Body of pancreas (tissue), 4 donors: ENCODE data around the gene RAD9B. TPM values are rescaled to one million over a fixed set of nuclear protein-coding genes. Genes with fewer than 3 reads are reported as not detected.

Experiments
- ATAC-seq: fragments of 150-250 bp; one replicate; pipeline ENCODE4 v1.9.1; 2016
- DNase-seq, 4 donors: peaks; one replicate each; pipeline ENCODE4 v3.0.0-alpha.2; 2019
- H3K27ac ChIP-seq, 4 donors: fragments of 200-600 bp; sonication (generic); 1 replicate in 3 of 4; 2 replicates in 1 of 4; pipeline versions ENCODE4 v1.5.1 to v1.6.1; 2016 to 2019; ENCODE audit warnings: mild to moderate bottlenecking in 1 of 4, mixed read lengths in 1 of 4, moderate library complexity in 1 of 4
- H3K27me3 ChIP-seq, 2 donors: fragments of 200-600 bp; sonication (generic); one replicate each; pipeline ENCODE4 v1.6.0; 2016; ENCODE audit warnings: mild to moderate bottlenecking in 1 of 2
- H3K36me3 ChIP-seq, 2 donors: fragments of 200-600 bp; sonication (generic); replicated peaks in 1 of 2; 2 replicates each; pipeline ENCODE4 v1.5.1; 2016; ENCODE audit warnings: low read depth in 2 of 2; ENCODE audit not compliant: insufficient read depth in 1 of 2
- H3K4me1 ChIP-seq: fragments of 200-600 bp; sonication (generic); one replicate; pipeline ENCODE4 v1.6.0; 2016
- H3K4me3 ChIP-seq, 2 donors: fragments of 200-600 bp; sonication (generic); 1 replicate in 1 of 2; 2 replicates in 1 of 2; pipeline ENCODE4 v1.5.1; 2016 to 2019
- H3K9me3 ChIP-seq, 3 donors: fragments of 200-600 bp; sonication (generic); 1 replicate in 2 of 3; 2 replicates in 1 of 3; pipeline ENCODE4 v1.5.1; 2016
- POLR2A ChIP-seq, 3 donors: fragments of 450-650 bp; IDR thresholded peaks; one replicate each; pipeline ENCODE4 v1.6.1; 2016; ENCODE audit warnings: antibody characterized with exemption in 3 of 3, mild to moderate bottlenecking in 2 of 3
- WGBS, 2 donors: methylation state at CpG; one replicate each; pipeline ENCODE4 v1.1.5; 2017; 5-methylcytosine and 5-hydroxymethylcytosine counted together
- intact Hi-C: fragments of 100-400 bp; cut with DNase I; formaldehyde crosslinking; loops from one replicate; pipeline ENCODE4 v1.15.1; 2023
- total RNA-seq, 2 donors: library from RNA; depleted of rRNA; stranded (reverse); fragments of >200 nt; gene quantifications; one replicate each; pipeline ENCODE4 v1.1.0, GENCODE V29; 2016
- TF ChIP-seq, protein P1 (sequence below), 7 experiments: fragments of 450-650 bp in 4 of 7; fragments of 200-600 bp in 3 of 7; sonication (generic) in 3 of 7; IDR thresholded peaks; one replicate each; pipeline ENCODE4 v1.5.1; 2016 to 2019; ENCODE audit warnings: antibody characterized with exemption in 7 of 7

Gene RAD9B
- total RNA-seq, 2 donors from 2014 or later = 2.3 TPM; not detected in 1

DNA sequence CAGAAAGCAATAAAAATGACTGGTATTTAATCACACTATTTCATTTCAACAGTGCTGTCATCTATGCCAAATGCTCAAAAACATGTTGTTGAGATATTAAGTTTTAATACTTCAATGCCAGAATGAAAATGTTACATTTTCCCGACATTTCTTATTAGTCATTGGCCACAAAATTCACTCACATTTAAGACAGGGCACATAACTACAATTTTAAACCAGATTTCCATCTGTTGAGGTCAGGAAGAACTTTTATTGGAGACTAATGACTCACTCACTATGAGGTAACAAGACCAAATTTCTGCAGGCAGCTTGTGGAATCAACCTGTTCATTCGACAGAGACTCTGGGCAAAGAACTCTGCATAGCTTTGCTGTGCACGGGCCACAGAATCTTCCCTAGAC lies 44.2 kb downstream of the RAD9B start:
- DNase-seq (no peak), ATAC-seq (no peak)
- WGBS, 2 donors = 80 to 92% methylated on average over 3 of the region's 3 CpGs
- Histone ChIP-seq H3K9me3 (no peaks in the 10 kb centered on the region), H3K36me3 (peaks cover 0 to 4% of the 10 kb centered on the region in 2 donors), H3K27ac (no peak overlapping the region), H3K27me3 (no peaks in the 10 kb centered on the region), H3K4me3 (no peak overlapping the region), H3K4me1 (peaks cover 35% of the 10 kb centered on the region)
- intact Hi-C loops = no loop called here
- TF ChIP-seq POLR2A (IDR thresholded peaks at IDR 0.05) = no peak
- TF ChIP-seq, protein P1, sequence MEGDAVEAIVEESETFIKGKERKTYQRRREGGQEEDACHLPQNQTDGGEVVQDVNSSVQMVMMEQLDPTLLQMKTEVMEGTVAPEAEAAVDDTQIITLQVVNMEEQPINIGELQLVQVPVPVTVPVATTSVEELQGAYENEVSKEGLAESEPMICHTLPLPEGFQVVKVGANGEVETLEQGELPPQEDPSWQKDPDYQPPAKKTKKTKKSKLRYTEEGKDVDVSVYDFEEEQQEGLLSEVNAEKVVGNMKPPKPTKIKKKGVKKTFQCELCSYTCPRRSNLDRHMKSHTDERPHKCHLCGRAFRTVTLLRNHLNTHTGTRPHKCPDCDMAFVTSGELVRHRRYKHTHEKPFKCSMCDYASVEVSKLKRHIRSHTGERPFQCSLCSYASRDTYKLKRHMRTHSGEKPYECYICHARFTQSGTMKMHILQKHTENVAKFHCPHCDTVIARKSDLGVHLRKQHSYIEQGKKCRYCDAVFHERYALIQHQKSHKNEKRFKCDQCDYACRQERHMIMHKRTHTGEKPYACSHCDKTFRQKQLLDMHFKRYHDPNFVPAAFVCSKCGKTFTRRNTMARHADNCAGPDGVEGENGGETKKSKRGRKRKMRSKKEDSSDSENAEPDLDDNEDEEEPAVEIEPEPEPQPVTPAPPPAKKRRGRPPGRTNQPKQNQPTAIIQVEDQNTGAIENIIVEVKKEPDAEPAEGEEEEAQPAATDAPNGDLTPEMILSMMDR (IDR thresholded peaks at IDR 0.05) = no peak

DNA sequence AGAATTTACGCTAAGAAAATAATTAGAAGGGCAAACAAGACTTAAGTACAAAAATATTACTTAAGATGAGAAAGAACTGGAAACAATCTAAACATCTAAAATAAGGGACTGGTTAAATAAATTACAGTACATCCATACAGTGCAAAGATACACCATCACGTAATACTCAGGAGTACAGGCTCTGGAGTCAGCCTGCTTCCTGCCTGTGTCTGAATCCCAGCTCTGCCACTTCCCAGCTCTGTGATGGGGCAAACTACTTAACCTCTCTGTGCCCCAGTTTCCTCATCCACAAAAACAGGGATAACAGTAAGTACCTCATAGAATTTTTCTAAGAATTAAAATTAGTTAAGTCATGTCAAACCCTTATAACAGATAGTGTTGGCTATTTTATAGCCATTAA lies 45.0 kb downstream of the RAD9B start:
- no peak overlapping the region for H3K27ac ChIP-seq
- WGBS, 2 donors = 84 to 95% methylated on average over 2 of the region's 2 CpGs

DNA sequence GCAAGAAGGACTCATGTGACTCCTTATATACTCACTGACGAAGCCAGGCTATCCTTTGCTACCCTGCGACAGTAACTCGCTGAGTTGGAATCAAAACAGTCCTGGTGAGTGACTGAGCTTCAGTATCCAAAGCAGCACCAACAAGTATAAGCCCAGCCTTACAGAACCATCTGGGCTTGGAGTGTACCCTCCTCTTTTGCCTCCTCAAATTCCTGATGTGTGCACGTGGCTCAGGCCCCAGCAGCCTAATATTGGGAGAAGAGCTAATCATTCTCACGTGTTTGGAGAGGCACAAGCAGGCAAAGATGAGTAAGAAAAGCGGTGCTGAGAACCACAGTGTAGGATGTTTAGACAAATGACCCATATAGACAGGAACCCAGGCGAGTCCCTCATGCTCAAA lies 46.5 kb downstream of the RAD9B start:
- H3K27ac ChIP-seq = no peak overlapping the region
- no peaks in the 10 kb centered on the region for H3K27me3 ChIP-seq
- no peak overlapping the region for H3K4me3 ChIP-seq
- TF ChIP-seq, protein P1 (IDR thresholded peaks at IDR 0.05) = no peak
- no peak for TF ChIP-seq POLR2A (IDR thresholded peaks at IDR 0.05)
- intact Hi-C loops = no loop called here
- ATAC-seq (no peak), DNase-seq (no peak)
- 85 to 86% methylated on average over 7 of the region's 7 CpGs for WGBS, 2 donors
- no peaks in the 10 kb centered on the region for H3K9me3 ChIP-seq
- peaks cover 20% of the 10 kb centered on the region for H3K4me1 ChIP-seq
- H3K36me3 ChIP-seq = peaks cover 0 to 4% of the 10 kb centered on the region in 2 donors

More for the DNA sequence above, 45.0 kb downstream of the RAD9B start:
- Histone ChIP-seq H3K4me1 (peaks cover 35% of the 10 kb centered on the region), H3K27me3 (no peaks in the 10 kb centered on the region), H3K36me3 (peaks cover 0 to 4% of the 10 kb centered on the region in 2 donors), H3K4me3 (no peak overlapping the region), H3K9me3 (no peaks in the 10 kb centered on the region)
- DNase-seq = no peak
- no peak for ATAC-seq
- no peak for TF ChIP-seq POLR2A (IDR thresholded peaks at IDR 0.05)
- TF ChIP-seq, protein P1 (IDR thresholded peaks at IDR 0.05) = no peak
- intact Hi-C loops = no loop called here

DNA sequence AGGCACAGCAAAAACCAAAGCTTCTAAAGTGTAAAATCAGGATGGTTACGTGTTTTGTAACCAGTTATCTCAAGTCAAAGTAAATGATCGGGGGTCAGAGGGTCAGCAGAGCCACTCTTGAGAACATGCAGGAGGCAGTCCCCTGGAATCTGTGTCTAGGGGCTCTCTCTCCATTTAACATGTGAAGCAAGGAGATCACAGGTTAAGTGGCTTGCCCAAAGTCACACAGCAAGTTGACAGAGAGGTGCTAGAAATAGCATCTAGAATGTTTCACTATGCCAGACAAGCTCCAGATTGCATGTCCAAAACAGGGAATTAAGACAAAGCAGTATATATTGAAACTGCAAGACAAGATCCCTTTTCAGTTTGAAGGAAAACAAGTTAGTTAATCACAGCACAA lies 47.6 kb downstream of the RAD9B start:
- H3K27me3 ChIP-seq = no peaks in the 10 kb centered on the region
- 75 to 83% methylated on average over 2 of the region's 2 CpGs for WGBS, 2 donors
- H3K9me3 ChIP-seq = no peaks in the 10 kb centered on the region
- intact Hi-C loops = no loop called here
- TF ChIP-seq POLR2A (IDR thresholded peaks at IDR 0.05) = no peak
- TF ChIP-seq, protein P1 (IDR thresholded peaks at IDR 0.05) = no peak
- H3K4me3 ChIP-seq = no peak overlapping the region
- no peak for ATAC-seq
- H3K4me1 ChIP-seq = peaks cover 9% of the 10 kb centered on the region
- DNase-seq = no peak
- H3K27ac ChIP-seq = no peak overlapping the region
- peaks cover 0 to 4% of the 10 kb centered on the region in 2 donors for H3K36me3 ChIP-seq

DNA sequence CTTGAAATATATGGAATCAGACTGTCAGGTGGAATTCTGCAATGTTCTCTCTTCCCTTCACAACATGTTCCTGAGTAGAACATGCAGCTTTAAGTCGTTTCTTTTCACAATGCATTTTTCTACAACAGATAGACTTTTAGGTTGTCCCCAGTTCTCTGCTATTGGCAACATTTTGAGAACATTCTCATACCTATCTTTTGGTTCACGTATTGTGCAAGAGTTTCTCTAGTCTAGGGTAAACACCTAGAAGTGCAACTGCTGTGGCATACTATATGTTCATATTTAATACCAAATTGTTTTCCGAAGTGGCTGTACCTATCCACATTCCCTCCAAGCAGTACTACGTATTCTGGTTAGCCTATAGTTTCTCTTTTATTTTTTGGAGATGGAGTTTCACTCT lies 48.9 kb downstream of the RAD9B start:
- 77 to 83% methylated on average over 4 of the region's 4 CpGs for WGBS, 2 donors
- DNase-seq = no peak
- no peak for ATAC-seq
- Histone ChIP-seq H3K4me1 (peaks cover 10% of the 10 kb centered on the region), H3K27ac (no peak overlapping the region), H3K4me3 (no peak overlapping the region), H3K9me3 (no peaks in the 10 kb centered on the region), H3K36me3 (peaks cover 0 to 4% of the 10 kb centered on the region in 2 donors), H3K27me3 (no peaks in the 10 kb centered on the region)
- TF ChIP-seq POLR2A (IDR thresholded peaks at IDR 0.05) = no peak
- TF ChIP-seq, protein P1 (IDR thresholded peaks at IDR 0.05) = no peak
- intact Hi-C loops = no loop called here
